ENCODE results near the gene LIN9.

Gene LIN9

GRCh38 chr1:226226601-226227000 is 82.4 kb downstream of the LIN9 start:
- no peaks in the 10 kb centered on the region for H3K9me3 Mint-ChIP-seq
- peaks cover 3 to 12% of the 10 kb centered on the region in 2 donors for H3K36me3 Mint-ChIP-seq
- no peak overlapping the region for H3K4me3 Mint-ChIP-seq
- DNase-seq (no peak), ATAC-seq (replicated peaks) (no peak)
- peaks cover 3 to 7% of the 10 kb centered on the region in 2 donors for H3K4me1 Mint-ChIP-seq
- H3K27me3 Mint-ChIP-seq = peaks cover 9 to 16% of the 10 kb centered on the region in 2 donors
- H3K27ac Mint-ChIP-seq = no peak overlapping the region

- peaks cover 0 to 5% of the 10 kb centered on the region in 2 donors for H3K36me3 Mint-ChIP-seq
- DNase-seq = peak; percentile 27
- ATAC-seq (replicated peaks) = peak; percentile 88 to 89
- H3K27me3 Mint-ChIP-seq = peaks cover 9 to 16% of the 10 kb centered on the region in 2 donors
- peak overlapping the region; percentile 86 for H3K27ac Mint-ChIP-seq
- H3K4me3 Mint-ChIP-seq = peak overlapping the region; percentile 91 to 96
- no peaks in the 10 kb centered on the region for H3K9me3 Mint-ChIP-seq
- H3K4me1 Mint-ChIP-seq = peaks cover 3 to 7% of the 10 kb centered on the region in 2 donors
Measured at GRCh38 chr1:226223786-226224244, 85.1 kb downstream of the LIN9 start.

GRCh38 chr1:226223157-226223785 is 85.7 kb downstream of the LIN9 start, which contains the start of gene MIXL1:
TSS of gene MIXL1 (plus strand) at chr1:226223664. CDS start at chr1:226223682, 18 bp downstream.
- H3K4me1 Mint-ChIP-seq = peaks cover 3 to 7% of the 10 kb centered on the region in 2 donors
- no peaks in the 10 kb centered on the region for H3K9me3 Mint-ChIP-seq
- ATAC-seq (replicated peaks) = peak; percentile 62 to 63

GRCh38 chr1:226222686-226223085 is 86.3 kb downstream of the LIN9 start:
- H3K4me1 Mint-ChIP-seq = peaks cover 3 to 7% of the 10 kb centered on the region in 2 donors
- DNase-seq (no peak), ATAC-seq (replicated peaks) (no peak)
- H3K27ac Mint-ChIP-seq = no peak overlapping the region
- H3K9me3 Mint-ChIP-seq = no peaks in the 10 kb centered on the region
- peak overlapping the region; percentile 55 to 56 for H3K4me3 Mint-ChIP-seq
- peaks cover 9 to 16% of the 10 kb centered on the region in 2 donors for H3K27me3 Mint-ChIP-seq
- H3K36me3 Mint-ChIP-seq = peaks cover 0 to 5% of the 10 kb centered on the region in 2 donors

More at GRCh38 chr1:226223157-226223785, 85.7 kb downstream of the LIN9 start, which contains the start of gene MIXL1:
- no peak for DNase-seq
- peak within 1 kb of the TSS; percentile 86 for H3K27ac Mint-ChIP-seq
- H3K36me3 Mint-ChIP-seq = peaks cover 0 to 5% of the 10 kb centered on the region in 2 donors
- H3K4me3 Mint-ChIP-seq = peak within 1 kb of the TSS; percentile 91 to 96
- peaks cover 9 to 16% of the 10 kb centered on the region in 2 donors for H3K27me3 Mint-ChIP-seq

- ATAC-seq (replicated peaks) = no peak
- Mint-ChIP-seq H3K4me1 (peaks cover 5 to 7% of the 10 kb centered on the region in 2 donors), H3K36me3 (no peaks in the 10 kb centered on the region), H3K9me3 (no peaks in the 10 kb centered on the region), H3K4me3 (no peak overlapping the region), H3K27me3 (peaks cover under 1 to 5% of the 10 kb centered on the region in 2 donors), H3K27ac (no peak overlapping the region)
- DNase-seq = no peak
Measured at GRCh38 chr1:226220473-226221189, 88.3 kb downstream of the LIN9 start.

GRCh38 chr1:226217273-226217672 is 91.7 kb downstream of the LIN9 start:
- no peaks in the 10 kb centered on the region for H3K9me3 Mint-ChIP-seq
- ATAC-seq (replicated peaks) = no peak
- no peak overlapping the region for H3K4me3 Mint-ChIP-seq
- H3K27me3 Mint-ChIP-seq = no peaks in the 10 kb centered on the region
- H3K27ac Mint-ChIP-seq = no peak overlapping the region
- no peaks in the 10 kb centered on the region for H3K36me3 Mint-ChIP-seq
- H3K4me1 Mint-ChIP-seq = peaks cover 6 to 12% of the 10 kb centered on the region in 2 donors
- DNase-seq = no peak

GRCh38 chr1:226216056-226216455 is 92.9 kb downstream of the LIN9 start:
- no peak overlapping the region for H3K27ac Mint-ChIP-seq
- ATAC-seq (replicated peaks) (no peak), DNase-seq (no peak)
- no peaks in the 10 kb centered on the region for H3K36me3 Mint-ChIP-seq
- no peaks in the 10 kb centered on the region for H3K9me3 Mint-ChIP-seq
- no peaks in the 10 kb centered on the region for H3K27me3 Mint-ChIP-seq
- H3K4me3 Mint-ChIP-seq = no peak overlapping the region
- H3K4me1 Mint-ChIP-seq = peaks cover 6 to 12% of the 10 kb centered on the region in 2 donors

GRCh38 chr1:226215239-226215638 is 93.7 kb downstream of the LIN9 start:
- Mint-ChIP-seq H3K9me3 (no peaks in the 10 kb centered on the region), H3K36me3 (no peaks in the 10 kb centered on the region), H3K4me3 (no peak overlapping the region), H3K4me1 (peaks cover 6 to 12% of the 10 kb centered on the region in 2 donors), H3K27me3 (no peaks in the 10 kb centered on the region), H3K27ac (no peak overlapping the region)
- ATAC-seq (replicated peaks) (peak; percentile 39 to 41), DNase-seq (no peak)

GRCh38 chr1:226212545-226212944 is 96.4 kb downstream of the LIN9 start:
- DNase-seq (no peak), ATAC-seq (replicated peaks) (no peak)
- H3K4me1 Mint-ChIP-seq = peaks cover 6 to 12% of the 10 kb centered on the region in 2 donors
- H3K9me3 Mint-ChIP-seq = no peaks in the 10 kb centered on the region
- H3K4me3 Mint-ChIP-seq = no peak overlapping the region
- no peak overlapping the region for H3K27ac Mint-ChIP-seq
- no peaks in the 10 kb centered on the region for H3K27me3 Mint-ChIP-seq
- no peaks in the 10 kb centered on the region for H3K36me3 Mint-ChIP-seq

GRCh38 chr1:226211181-226211821 is 97.7 kb downstream of the LIN9 start:
- no peak overlapping the region for H3K4me3 Mint-ChIP-seq
- H3K27ac Mint-ChIP-seq = no peak overlapping the region
- H3K4me1 Mint-ChIP-seq = peaks cover 6 to 12% of the 10 kb centered on the region in 2 donors
- no peak for ATAC-seq (replicated peaks)
- H3K9me3 Mint-ChIP-seq = no peaks in the 10 kb centered on the region
- H3K36me3 Mint-ChIP-seq = no peaks in the 10 kb centered on the region
- no peak for DNase-seq
- no peaks in the 10 kb centered on the region for H3K27me3 Mint-ChIP-seq

GRCh38 chr1:226210571-226211176 is 98.3 kb downstream of the LIN9 start:
- H3K36me3 Mint-ChIP-seq = no peaks in the 10 kb centered on the region
- H3K27me3 Mint-ChIP-seq = no peaks in the 10 kb centered on the region
- H3K9me3 Mint-ChIP-seq = no peaks in the 10 kb centered on the region
- peaks cover 4 to 12% of the 10 kb centered on the region in 2 donors for H3K4me1 Mint-ChIP-seq
- H3K4me3 Mint-ChIP-seq = no peak overlapping the region
- DNase-seq = no peak
- H3K27ac Mint-ChIP-seq = no peak overlapping the region
- ATAC-seq (replicated peaks) = no peak

- no peak for ATAC-seq (replicated peaks)
- Mint-ChIP-seq H3K27ac (no peak overlapping the region), H3K27me3 (no peaks in the 10 kb centered on the region), H3K4me3 (no peak overlapping the region), H3K4me1 (peaks cover 0 to under 1% of the 10 kb centered on the region in 2 donors), H3K36me3 (no peaks in the 10 kb centered on the region), H3K9me3 (no peaks in the 10 kb centered on the region)
- no peak for DNase-seq
Measured at GRCh38 chr1:226209307-226210059, 99.5 kb downstream of the LIN9 start.

- Mint-ChIP-seq H3K36me3 (no peaks in the 10 kb centered on the region), H3K27ac (no peak overlapping the region), H3K27me3 (no peaks in the 10 kb centered on the region), H3K4me3 (no peak overlapping the region), H3K4me1 (no peaks in the 10 kb centered on the region), H3K9me3 (no peaks in the 10 kb centered on the region)
- DNase-seq (no peak), ATAC-seq (replicated peaks) (no peak)
Measured at GRCh38 chr1:226207048-226207447, 101.9 kb downstream of the LIN9 start.
